Coronary artery (tissue), 2 donors: ENCODE data around the gene CACNA1I.

Experiments used
- DNase-seq: peaks from one replicate; pipeline ENCODE4 v3.0.0-alpha.2; 2017; ENCODE audit warnings: low spot score
- H3K27ac ChIP-seq, 2 donors: fragments of 200-600 bp; sonication (generic); one replicate each; pipeline ENCODE4 v1.5.1; 2016 to 2019
- H3K4me3 ChIP-seq: fragments of 200-600 bp; sonication (generic); 2 replicates; pipeline ENCODE4 v1.5.1; 2016; ENCODE audit warnings: mild to moderate bottlenecking, moderate library complexity
- CTCF ChIP-seq: fragments of 200-600 bp; sonication (generic); IDR thresholded peaks from one replicate; pipeline ENCODE4 v1.5.1; 2019; ENCODE audit warnings: antibody characterized with exemption

Gene CACNA1I

GRCh38 chr22:39629851-39630250 lies 59.3 kb downstream of the CACNA1I start:
- Histone ChIP-seq H3K4me3 (no peak overlapping the region), H3K27ac (no peak overlapping the region)
- no peak for TF ChIP-seq CTCF
- no peak for DNase-seq

- no peak for TF ChIP-seq CTCF
- DNase-seq, result no peak
- no peak overlapping the region for H3K27ac ChIP-seq
- H3K4me3 ChIP-seq, result no peak overlapping the region
Measured at GRCh38 chr22:39630721-39631120, 60.2 kb downstream of the CACNA1I start.

DNA sequence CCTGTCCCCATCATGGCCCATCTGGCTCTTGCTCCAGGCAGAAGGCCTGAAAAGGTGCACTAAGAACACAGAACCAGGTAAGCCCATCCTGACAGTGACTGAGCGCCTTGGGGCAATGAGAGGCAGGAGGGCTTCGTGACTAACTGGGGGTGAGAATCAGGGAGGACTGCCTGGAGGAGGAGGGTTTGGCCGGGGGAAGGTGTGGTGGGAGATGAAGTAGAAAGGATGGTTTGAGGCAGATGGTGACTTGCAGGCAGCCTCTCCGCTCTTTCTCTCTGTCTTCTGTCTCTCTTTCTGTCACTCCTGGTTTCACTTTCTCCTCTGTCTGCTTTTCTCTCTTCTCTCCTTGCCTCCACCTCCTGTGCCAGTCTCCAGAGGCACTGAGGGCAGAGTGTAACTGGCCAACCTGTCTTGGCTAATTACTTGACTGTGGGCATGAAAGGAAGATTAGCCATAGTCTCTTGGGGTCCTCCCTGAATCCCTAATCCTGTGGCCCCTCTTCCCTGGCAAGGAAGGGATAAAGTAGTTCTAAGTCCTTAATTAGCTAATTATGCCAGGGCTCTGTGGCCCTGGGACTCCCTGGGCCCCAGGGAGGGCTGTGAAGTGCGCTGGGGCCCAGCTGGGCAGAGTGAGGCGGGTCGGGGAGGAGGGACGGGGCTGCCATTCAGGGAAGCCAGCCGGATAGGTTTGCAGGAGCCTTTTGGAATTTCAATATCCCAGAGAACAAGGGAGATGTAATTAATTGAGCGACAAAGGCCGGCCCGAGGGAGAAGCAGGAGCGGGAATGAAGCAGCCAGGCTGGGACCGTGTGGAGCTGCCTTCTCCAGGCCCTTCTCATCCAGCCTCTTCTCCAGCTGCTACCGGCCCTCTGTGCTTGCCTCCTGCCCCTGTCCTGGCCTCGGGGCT lies 61.1 kb downstream of the CACNA1I start:
- DNase-seq, result no peak

DNA sequence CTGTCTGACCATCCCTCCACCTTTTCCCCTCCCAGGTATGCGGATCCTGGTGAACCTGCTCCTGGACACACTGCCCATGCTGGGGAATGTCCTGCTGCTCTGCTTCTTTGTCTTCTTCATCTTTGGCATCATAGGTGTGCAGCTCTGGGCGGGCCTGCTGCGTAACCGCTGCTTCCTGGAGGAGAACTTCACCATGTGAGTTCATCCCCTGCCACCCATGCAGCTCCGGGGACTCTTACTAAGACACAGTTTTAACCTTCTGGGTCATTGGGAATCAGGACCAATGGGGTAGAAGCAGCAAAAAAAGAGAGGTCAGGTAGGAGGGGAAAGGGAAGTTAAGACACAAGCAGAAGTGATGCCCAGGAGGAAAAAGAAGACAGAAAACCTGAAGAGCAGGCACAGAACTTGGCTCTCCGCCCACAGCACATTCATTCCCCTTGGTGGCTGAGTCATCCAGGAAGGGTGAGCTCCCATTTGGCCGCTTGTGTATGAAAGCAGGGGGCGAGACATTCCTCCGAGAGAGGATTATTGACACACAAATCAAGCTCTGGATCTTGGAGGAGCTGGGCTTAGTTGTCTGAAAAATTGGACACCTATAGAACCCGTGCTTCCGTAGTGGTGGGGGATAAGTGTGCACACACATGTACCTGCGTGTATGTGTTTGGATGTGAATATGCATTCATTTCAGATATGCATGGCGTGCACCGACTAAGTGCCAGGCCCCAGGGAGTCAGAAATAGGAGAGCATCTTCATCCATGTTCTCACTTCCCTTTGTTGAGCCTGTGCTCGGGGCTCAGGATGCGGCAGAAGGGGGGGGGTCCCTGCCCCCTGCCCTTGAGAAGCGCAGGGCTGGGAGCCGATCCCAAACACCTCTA lies 64.2 kb downstream of the CACNA1I start:
- DNase-seq, result no peak
- Histone ChIP-seq H3K27ac (no peak overlapping the region), H3K4me3 (no peak overlapping the region)
- no peak for TF ChIP-seq CTCF

More for the DNA sequence above, 61.1 kb downstream of the CACNA1I start:
- TF ChIP-seq CTCF, result no peak
- H3K27ac ChIP-seq, result no peak overlapping the region
- no peak overlapping the region for H3K4me3 ChIP-seq

DNA sequence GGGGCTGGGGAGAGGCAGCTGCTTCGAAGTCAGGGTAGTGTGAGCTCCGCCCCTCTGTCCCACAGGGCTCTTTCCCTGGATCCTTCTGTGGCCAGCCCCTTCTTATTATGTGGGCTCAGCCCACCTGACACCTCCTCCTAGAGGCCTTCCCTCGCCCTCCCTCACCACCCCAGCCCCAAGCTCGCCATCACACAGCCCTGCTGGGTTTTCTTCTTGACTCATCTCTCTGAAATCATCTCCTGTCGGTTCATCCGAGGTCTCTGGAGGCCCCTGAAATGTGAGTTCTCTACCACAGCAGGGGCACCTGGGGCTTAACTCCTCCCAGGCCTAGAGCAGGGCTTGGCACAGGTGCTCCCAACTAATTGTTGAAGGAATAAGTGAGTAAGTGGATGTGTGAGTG lies 65.2 kb downstream of the CACNA1I start:
- no peak for TF ChIP-seq CTCF
- Histone ChIP-seq H3K4me3 (no peak overlapping the region), H3K27ac (no peak overlapping the region)
- DNase-seq, result no peak

DNA sequence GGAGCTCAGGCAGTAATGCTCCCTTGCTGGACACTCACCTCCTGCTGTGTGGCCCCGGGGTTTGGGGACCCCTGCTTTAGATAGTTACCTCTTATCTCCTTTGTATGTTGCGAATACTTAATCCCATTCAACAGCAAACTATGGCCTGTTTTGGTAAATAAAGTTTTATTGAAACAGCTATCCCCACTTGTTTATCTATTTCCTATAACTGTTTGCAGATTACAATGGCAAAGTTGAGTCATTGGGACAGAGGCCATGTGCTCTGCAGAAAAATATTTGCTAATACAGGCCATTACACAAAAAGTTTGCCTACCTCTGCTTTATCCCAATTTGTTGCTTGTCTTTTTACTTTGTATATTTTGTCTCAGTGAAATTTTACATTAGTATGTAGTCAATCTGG lies 68.4 kb downstream of the CACNA1I start:
- H3K4me3 ChIP-seq, result no peak overlapping the region
- H3K27ac ChIP-seq, result no peak overlapping the region
- no peak for TF ChIP-seq CTCF
- no peak for DNase-seq
